Aorta (tissue), 5 donors: ENCODE results near the gene ANO6. TPM values are rescaled to one million over a fixed set of nuclear protein-coding genes. Genes with fewer than 3 reads are reported as not detected.

Experiments used
- ATAC-seq: fragments of 200-7000 bp; cut with Tn5 transposase; one replicate; pipeline ENCODE4 v1.9.1; 2022; ENCODE audit warnings: moderate library complexity; ENCODE audit not compliant: low FRiP score
- DNase-seq, 2 donors: peaks; one replicate each; pipeline ENCODE4 v3.0.0-alpha.2; 2020
- H3K27ac ChIP-seq, 2 donors: one replicate each; pipeline ENCODE4 v1.5.1; 2013; ENCODE audit warnings: low read length in 2 of 2, mild to moderate bottlenecking in 2 of 2, moderate library complexity in 2 of 2, control low read depth in 1 of 2, inconsistent platforms in 1 of 2, low read depth in 1 of 2
- H3K27me3 ChIP-seq, 2 donors: one replicate each; pipeline ENCODE4 v1.6.1; 2013; ENCODE audit warnings: control low read depth in 1 of 2, low read length in 1 of 2, mild to moderate bottlenecking in 1 of 2, moderate library complexity in 1 of 2; ENCODE audit not compliant: insufficient read depth in 2 of 2, control insufficient read depth in 1 of 2
- H3K36me3 ChIP-seq, 2 donors: one replicate each; pipeline ENCODE4 v1.6.1; 2013; ENCODE audit warnings: control low read depth in 1 of 2, low read length in 1 of 2, mild to moderate bottlenecking in 1 of 2; ENCODE audit not compliant: insufficient read depth in 2 of 2, control insufficient read depth in 1 of 2
- H3K4me1 ChIP-seq, 2 donors: one replicate each; pipeline ENCODE4 v1.6.1; 2013; ENCODE audit warnings: low read length in 2 of 2, control low read depth in 1 of 2, mild to moderate bottlenecking in 1 of 2, moderate library complexity in 1 of 2; ENCODE audit not compliant: insufficient read depth in 2 of 2, control insufficient read depth in 1 of 2
- H3K4me3 ChIP-seq, 2 donors: one replicate each; pipeline ENCODE4 v1.5.1; 2013; ENCODE audit warnings: low read length in 2 of 2, control low read depth in 1 of 2, mild to moderate bottlenecking in 1 of 2
- H3K9me3 ChIP-seq: one replicate; pipeline ENCODE4 v1.6.1; 2013; ENCODE audit warnings: mild to moderate bottlenecking, low read length; ENCODE audit not compliant: control insufficient read depth
- WGBS, 2 donors: extraction: QIAGEN DNeasy Blood & Tissue Kit; methylation state at CpG; one replicate each; pipeline ENCODE4 v1.1.7; 2013; 5-methylcytosine and 5-hydroxymethylcytosine counted together
- intact Hi-C, 2 donors: fragments of 100-400 bp; cut with DNase I; formaldehyde crosslinking; loops; one replicate each; pipeline versions ENCODE4 v1.14.2 to v1.15.0; 2022
- polyA plus RNA-seq, 2 donors: library from polyadenylated mRNA; stranded (reverse); fragments of 200-250 nt; gene quantifications; one replicate each; pipeline ENCODE4 v1.2.3, GENCODE V29; 2013
- total RNA-seq, 2 donors: library from RNA; stranded (reverse); fragmentation: NEBNext Ultra II Directional; extraction: Animal tissue kit (Norgen Biotek cat#: 25700); gene quantifications; one replicate each; pipeline ENCODE4 v1.2.1, GENCODE V29; 2021
- donor health status: healthy with polysubstance abuse.
- donor health status: Bipolar disorder and iron deficiency.
- donor health status: DM: no; HTN: no; CAD: no.
- donor health status: DM: no; HTN: no; CAD: no.
- donor health status: DM: yes; HTN: yes; CAD: no.

The ANO6 gene
- total and polyA plus RNA-seq, 4 donors, result 16.0 to 129 (median 64.6) TPM

DNA sequence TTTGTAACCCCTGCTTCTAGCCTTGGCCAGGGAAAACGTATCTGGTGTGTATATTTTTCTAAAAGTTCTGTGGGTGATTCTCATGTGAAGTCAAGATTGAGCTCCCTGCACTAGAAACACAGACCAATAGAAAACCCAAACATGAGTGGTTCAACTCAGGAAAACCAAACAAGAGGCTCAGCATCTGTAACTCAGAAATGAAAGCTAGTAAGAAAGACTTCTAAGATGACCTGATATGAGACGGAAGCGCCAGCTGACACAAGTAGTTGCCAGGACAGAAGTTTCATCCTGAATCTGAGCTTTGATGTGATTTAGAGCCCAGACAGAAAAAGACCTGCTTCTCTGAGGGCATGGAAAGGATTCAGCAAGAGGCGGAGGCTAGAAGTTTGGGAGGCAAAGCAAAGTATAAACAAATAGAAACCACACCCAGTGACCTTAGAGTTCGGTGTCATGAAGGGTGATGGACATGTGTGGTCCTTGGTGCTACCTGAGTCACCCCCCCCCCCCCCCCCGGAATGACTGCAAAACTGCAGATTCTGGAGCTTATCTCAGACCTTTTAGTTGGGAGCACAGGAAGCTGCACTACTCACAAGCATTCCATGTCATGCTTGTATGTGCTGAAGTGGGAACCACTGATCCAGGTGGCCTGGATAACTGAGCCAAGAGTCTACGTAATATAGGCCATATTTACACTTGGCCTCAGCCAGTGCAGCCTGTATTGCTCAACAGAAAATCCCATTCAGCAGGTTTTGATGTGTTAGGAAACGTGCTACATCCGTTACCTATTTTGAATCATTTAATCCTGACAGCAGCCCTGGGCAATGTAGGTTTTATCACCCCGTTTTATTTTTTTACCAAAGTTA is 191.3 kb downstream of the ANO6 start:
- Histone ChIP-seq H3K27me3 (no peaks in the 10 kb centered on the region), H3K27ac (peak overlapping the region; percentile 56 to 76), H3K4me1 (peaks cover 2 to 7% of the 10 kb centered on the region in 2 donors), H3K4me3 (no peak overlapping the region), H3K36me3 (peaks cover 4 to 8% of the 10 kb centered on the region in 2 donors), H3K9me3 (no peaks in the 10 kb centered on the region)
- intact Hi-C loops, result no loop called here
- 43 to 47% methylated on average over 10 of the region's 10 CpGs for WGBS, 2 donors
- ATAC-seq (no peak), DNase-seq (no peak)

DNA sequence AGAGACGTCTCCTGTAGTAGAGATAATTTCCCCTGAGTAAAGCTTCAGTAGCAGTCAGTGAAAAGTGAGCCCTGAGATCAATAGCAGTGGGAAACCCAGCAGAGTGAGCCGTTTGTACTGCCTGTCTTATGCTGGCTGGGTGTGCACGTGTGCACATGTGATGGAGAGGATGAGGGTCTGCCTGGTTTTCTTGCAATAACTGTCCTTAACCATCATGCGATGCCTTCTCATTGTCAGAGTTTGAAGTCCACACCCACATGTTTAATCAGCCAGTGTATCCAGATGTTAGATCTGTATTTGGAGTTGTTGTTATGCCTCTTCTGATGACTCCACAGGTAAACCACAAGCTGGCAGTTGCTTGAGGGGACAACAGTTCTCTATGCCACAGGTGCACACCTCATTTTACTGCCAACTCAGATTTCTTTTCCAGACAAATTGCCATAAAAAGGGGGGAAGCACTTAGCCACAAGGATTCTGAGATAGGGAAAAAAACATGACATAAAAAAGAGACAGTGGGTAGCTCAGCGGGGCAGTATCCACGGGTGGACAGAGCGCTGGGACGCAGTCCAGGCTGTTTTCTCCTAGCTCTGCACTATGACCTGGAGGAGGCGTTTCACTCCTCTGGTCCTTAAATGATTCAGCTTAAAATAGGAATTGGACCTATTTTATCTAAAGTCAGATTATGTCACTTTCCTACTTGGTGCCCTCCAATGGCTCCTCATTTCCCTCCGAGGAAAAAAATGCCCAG is 192.3 kb downstream of the ANO6 start:
- Histone ChIP-seq H3K4me3 (no peak overlapping the region), H3K9me3 (no peaks in the 10 kb centered on the region), H3K36me3 (peaks cover 4 to 10% of the 10 kb centered on the region in 2 donors), H3K27ac (peak overlapping the region; percentile 4 to 76), H3K4me1 (peaks cover 2 to 3% of the 10 kb centered on the region in 2 donors), H3K27me3 (no peaks in the 10 kb centered on the region)
- 44 to 46% methylated on average over 10 of the region's 10 CpGs for WGBS, 2 donors
- intact Hi-C loops, result no loop called here
- no peak for ATAC-seq
- no peak for DNase-seq

DNA sequence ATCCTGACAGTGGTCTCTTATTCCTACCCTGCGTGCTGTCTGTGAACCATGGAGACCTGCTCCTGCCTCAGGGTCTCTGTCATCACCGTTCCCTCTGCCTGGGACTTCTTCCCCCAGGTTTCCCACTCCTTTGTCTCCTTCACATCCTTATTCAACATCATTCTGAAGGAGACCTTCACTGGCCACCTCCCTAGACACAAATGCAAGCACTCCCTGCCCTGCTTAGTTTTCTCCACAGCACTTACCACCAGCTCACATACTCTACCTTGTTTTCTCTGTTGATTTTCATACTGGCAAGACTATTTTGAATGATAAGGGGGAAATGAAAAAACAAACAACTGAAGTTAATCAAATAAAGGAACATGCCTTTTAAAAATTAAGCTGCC is 192.8 kb downstream of the ANO6 start:
- no peaks in the 10 kb centered on the region for H3K27me3 ChIP-seq
- peaks cover 2 to 8% of the 10 kb centered on the region in 2 donors for H3K4me1 ChIP-seq
- H3K4me3 ChIP-seq, result no peak overlapping the region
- peaks cover 4 to 7% of the 10 kb centered on the region in 2 donors for H3K36me3 ChIP-seq
- peak overlapping the region; percentile 4 to 76 for H3K27ac ChIP-seq
- WGBS, 2 donors, result 40 to 65% methylated on average over 2 of the region's 2 CpGs
- no peaks in the 10 kb centered on the region for H3K9me3 ChIP-seq
- no peak for DNase-seq
- no peak for ATAC-seq
- intact Hi-C loops, result no loop called here

DNA sequence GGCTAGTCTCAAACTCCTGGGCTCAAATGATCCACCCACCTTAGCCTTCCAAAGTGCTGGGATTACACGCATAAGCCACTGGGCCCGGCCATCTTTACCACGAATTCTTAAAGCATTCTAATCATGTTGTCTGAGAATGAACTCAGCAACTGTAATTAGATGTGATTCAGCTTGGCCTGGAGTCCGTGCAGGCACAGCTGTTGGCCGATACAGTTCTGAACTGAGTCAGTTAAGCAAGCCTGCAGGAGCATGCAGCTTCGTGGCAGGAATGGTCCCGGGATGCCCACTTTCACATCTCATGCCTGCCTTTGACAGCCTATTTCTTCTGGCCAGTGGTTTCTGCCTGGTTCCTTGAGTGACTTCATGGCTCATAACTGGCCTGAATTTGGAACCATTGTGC is 194.1 kb downstream of the ANO6 start:
- H3K9me3 ChIP-seq, result no peaks in the 10 kb centered on the region
- H3K27ac ChIP-seq, result peak overlapping the region; percentile 16 to 38
- ATAC-seq, result peak; percentile 57
- H3K27me3 ChIP-seq, result no peaks in the 10 kb centered on the region
- no peak overlapping the region for H3K4me3 ChIP-seq
- intact Hi-C loops, result loop anchor here in 1 of 2 donors (5.0 to 10.0 kb wide), 2 partner anchors 193 to 315 kb away; partner anchors contain the start of genes ANO6 and ARID2
- peaks cover 0 to 7% of the 10 kb centered on the region in 2 donors for H3K36me3 ChIP-seq
- WGBS, 2 donors, result 39% methylated on average over 7 of the region's 7 CpGs
- peak in 1 of 2 donors; percentile 64 for DNase-seq
- H3K4me1 ChIP-seq, result peaks cover 2 to 8% of the 10 kb centered on the region in 2 donors

DNA sequence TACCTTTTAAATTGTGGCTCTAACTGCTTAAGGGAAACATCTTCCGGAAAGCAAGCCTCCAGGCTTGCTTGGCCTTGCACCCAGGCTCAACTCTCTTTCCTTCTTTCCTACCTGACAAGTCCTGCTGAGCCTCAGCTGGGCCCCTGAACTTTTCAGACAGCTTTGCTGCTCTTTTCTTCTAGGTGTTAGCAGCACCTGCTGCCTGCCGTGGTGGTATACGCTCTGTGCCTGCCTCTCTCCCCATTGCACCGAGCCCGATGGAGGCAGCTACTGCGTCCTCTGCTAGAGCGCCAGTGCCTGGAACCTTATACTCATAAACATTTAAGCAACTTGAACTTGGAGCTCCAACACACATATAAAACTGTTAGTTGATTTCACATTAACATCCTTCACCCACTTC is 195.7 kb downstream of the ANO6 start:
- H3K36me3 ChIP-seq, result peaks cover 0 to 13% of the 10 kb centered on the region in 2 donors
- no peak for DNase-seq
- H3K27me3 ChIP-seq, result no peaks in the 10 kb centered on the region
- no peak overlapping the region for H3K4me3 ChIP-seq
- intact Hi-C loops, result loop anchor here in 1 of 2 donors (5.0 to 10.0 kb wide), 2 partner anchors 194 to 313 kb away; partner anchors contain the start of genes ANO6 and ARID2
- no peak overlapping the region for H3K27ac ChIP-seq
- WGBS, 2 donors, result 92 to 95% methylated on average over 7 of the region's 7 CpGs
- H3K9me3 ChIP-seq, result no peaks in the 10 kb centered on the region
- peaks cover 3 to 8% of the 10 kb centered on the region in 2 donors for H3K4me1 ChIP-seq
- no peak for ATAC-seq

DNA sequence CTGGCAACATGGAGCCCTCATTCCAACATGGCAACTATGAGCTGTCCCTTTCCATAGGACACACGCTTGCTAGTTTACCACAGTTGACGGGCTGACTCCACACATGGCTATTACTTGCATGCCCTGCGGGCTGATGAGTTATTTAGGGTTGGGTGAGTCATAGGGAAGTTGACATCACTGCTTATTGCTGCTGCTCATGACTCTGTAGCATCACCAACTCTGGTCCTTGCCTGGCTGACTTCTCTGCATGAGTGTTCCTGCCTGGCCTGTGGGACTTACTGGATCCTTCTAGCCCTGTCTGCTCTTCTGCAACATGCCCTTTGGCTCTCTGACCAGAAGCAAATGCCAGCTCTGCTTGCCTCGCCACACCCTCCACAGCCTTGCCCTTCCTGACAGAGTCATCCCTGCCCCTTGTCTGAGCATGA is 199.5 kb downstream of the ANO6 start:
- Histone ChIP-seq H3K4me1 (peaks cover 3 to 5% of the 10 kb centered on the region in 2 donors), H3K36me3 (peaks cover 5 to 9% of the 10 kb centered on the region in 2 donors), H3K27me3 (no peaks in the 10 kb centered on the region), H3K9me3 (no peaks in the 10 kb centered on the region), H3K4me3 (no peak overlapping the region), H3K27ac (peak overlapping the region in 1 of 2 donors; percentile 90)
- 17 to 25% methylated on average over 4 of the region's 4 CpGs for WGBS, 2 donors
- peak; percentile 80 to 82 for DNase-seq
- intact Hi-C loops, result loop anchor here in 1 of 2 donors (10.0 kb wide), 1 partner anchor 309 kb away; the partner anchor contains the start of gene ARID2
- peak; percentile 91 for ATAC-seq

DNA sequence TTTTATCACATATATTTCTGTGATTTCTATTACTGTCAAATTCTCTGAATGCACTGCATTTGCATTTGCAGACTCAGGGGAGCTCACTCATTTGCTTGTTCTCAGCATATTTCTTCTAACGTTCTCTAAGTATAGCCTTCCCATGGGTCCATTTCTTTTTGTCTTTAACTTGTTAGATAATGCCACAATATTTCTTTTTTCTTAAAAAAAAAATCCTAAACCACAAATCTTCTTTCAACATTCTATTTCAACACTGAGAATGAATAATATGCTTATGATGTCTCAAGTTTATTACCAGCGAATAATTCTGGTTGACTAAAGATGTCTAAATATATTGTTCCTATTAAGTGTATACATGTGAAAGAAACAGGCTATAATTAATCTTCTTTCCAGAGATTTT is 200.2 kb downstream of the ANO6 start:
- H3K27me3 ChIP-seq, result no peaks in the 10 kb centered on the region
- H3K36me3 ChIP-seq, result peaks cover 5 to 9% of the 10 kb centered on the region in 2 donors
- ATAC-seq, result no peak
- 37 to 54% methylated on average over 2 of the region's 2 CpGs for WGBS, 2 donors
- no peaks in the 10 kb centered on the region for H3K9me3 ChIP-seq
- no peak overlapping the region for H3K27ac ChIP-seq
- peaks cover 3 to 5% of the 10 kb centered on the region in 2 donors for H3K4me1 ChIP-seq
- intact Hi-C loops, result loop anchor here in 1 of 2 donors (10.0 kb wide), 1 partner anchor 309 kb away; the partner anchor contains the start of gene ARID2
- no peak overlapping the region for H3K4me3 ChIP-seq
- DNase-seq, result no peak

DNA sequence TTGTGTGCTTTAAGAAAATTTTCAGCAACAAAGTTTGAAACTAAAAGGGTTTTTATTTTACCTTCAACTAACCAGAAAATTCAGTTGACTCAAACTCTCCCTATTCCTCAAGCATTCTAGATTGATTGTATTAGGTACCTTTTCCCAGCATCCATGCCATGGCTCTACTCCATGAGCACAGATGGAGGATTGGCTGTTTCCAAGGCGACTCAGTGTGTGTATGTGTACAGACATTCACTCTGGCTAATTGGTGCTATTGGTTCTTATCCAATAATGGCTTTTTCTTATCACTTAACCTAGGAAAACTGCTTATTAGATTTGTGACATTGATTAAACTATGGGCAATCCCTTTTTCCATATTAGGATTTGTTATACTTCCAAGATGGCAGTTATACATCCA is 202.6 kb downstream of the ANO6 start:
- Histone ChIP-seq H3K27me3 (no peaks in the 10 kb centered on the region), H3K9me3 (no peaks in the 10 kb centered on the region), H3K4me3 (no peak overlapping the region), H3K4me1 (peaks cover 1 to 3% of the 10 kb centered on the region in 2 donors), H3K27ac (no peak overlapping the region), H3K36me3 (peaks cover 5 to 11% of the 10 kb centered on the region in 2 donors)
- WGBS, 2 donors, result 95 to 99% methylated on average over 1 of the region's 1 CpG
- ATAC-seq (no peak), DNase-seq (no peak)
- intact Hi-C loops, result loop anchor here in 1 of 2 donors (10.0 kb wide), 1 partner anchor 306 kb away; the partner anchor contains the start of gene ARID2
